ENCODE data around the gene HFE.

DNA sequence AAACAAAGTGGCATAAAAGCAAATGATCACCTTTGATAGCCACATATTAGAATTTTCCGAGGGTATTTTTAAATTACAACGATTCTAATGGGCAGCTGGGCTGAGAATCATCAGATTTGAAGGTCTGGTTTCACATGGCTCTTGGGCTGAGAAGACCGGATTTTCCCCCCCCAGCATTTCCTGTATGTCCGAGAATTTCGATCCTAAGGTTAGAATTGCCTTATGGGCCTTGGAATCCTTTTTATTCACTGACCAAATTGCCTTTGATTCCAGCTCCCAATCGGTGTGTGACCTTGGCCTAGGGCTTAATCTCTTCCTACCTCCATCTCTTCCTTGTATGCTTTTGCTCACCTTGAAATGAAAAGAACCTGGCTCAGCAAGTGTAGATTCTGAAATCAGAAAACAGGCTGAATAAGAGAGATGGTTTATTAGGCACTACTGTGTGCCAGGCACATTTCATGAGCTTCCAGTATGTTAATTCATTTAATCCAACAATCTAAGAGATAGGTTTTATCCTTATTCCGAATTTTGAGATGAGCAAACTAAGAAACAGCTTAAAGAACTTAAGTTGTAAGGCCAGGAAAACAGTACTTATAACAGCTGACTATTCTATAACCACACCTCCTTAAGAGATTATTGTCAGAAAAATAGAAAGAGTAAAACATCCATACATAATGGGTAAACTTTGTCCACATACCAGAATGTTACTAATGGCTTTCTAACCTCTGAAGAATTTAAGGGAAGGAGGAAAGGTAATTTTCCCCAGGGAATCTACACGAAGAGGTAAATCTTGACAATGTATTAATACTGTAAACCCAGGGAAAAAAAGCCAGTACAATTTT, 39.4 kb downstream of the HFE start:
- TF ChIP-seq, protein P1, sequence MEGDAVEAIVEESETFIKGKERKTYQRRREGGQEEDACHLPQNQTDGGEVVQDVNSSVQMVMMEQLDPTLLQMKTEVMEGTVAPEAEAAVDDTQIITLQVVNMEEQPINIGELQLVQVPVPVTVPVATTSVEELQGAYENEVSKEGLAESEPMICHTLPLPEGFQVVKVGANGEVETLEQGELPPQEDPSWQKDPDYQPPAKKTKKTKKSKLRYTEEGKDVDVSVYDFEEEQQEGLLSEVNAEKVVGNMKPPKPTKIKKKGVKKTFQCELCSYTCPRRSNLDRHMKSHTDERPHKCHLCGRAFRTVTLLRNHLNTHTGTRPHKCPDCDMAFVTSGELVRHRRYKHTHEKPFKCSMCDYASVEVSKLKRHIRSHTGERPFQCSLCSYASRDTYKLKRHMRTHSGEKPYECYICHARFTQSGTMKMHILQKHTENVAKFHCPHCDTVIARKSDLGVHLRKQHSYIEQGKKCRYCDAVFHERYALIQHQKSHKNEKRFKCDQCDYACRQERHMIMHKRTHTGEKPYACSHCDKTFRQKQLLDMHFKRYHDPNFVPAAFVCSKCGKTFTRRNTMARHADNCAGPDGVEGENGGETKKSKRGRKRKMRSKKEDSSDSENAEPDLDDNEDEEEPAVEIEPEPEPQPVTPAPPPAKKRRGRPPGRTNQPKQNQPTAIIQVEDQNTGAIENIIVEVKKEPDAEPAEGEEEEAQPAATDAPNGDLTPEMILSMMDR (conservative IDR thresholded peaks at IDR 0.05 in 1 of 2, IDR thresholded peaks at IDR 0.05 in 1 of 2; ENCODE audit: low read depth in 1 of 2, low read length in 2 of 2), result no peak
- no peak for TF ChIP-seq EZH2 (IDR thresholded peaks at IDR 0.05; ENCODE audit: low read length, missing control alignments)

Measured in fibroblast of lung (primary cell).